A549 treated with RU486 at 1 μM for 4 hours (cell line): Measurements from ENCODE around the gene NUDT22. TPM values are rescaled to one million over a fixed set of nuclear protein-coding genes. Genes with fewer than 3 reads are reported as not detected.

ENCODE experiments used
- total RNA-seq: library from RNA; stranded (reverse); fragments of 200-300 nt; extraction: Qiagen RNA extraction; gene quantifications from 5 replicates; pipeline ENCODE4 v1.2.3, GENCODE V29; 2022; ENCODE audit warnings: low read depth

Gene NUDT22
- total RNA-seq, result 29.7 to 43.8 TPM (median 32.1 TPM) in 5 replicates

DNA sequence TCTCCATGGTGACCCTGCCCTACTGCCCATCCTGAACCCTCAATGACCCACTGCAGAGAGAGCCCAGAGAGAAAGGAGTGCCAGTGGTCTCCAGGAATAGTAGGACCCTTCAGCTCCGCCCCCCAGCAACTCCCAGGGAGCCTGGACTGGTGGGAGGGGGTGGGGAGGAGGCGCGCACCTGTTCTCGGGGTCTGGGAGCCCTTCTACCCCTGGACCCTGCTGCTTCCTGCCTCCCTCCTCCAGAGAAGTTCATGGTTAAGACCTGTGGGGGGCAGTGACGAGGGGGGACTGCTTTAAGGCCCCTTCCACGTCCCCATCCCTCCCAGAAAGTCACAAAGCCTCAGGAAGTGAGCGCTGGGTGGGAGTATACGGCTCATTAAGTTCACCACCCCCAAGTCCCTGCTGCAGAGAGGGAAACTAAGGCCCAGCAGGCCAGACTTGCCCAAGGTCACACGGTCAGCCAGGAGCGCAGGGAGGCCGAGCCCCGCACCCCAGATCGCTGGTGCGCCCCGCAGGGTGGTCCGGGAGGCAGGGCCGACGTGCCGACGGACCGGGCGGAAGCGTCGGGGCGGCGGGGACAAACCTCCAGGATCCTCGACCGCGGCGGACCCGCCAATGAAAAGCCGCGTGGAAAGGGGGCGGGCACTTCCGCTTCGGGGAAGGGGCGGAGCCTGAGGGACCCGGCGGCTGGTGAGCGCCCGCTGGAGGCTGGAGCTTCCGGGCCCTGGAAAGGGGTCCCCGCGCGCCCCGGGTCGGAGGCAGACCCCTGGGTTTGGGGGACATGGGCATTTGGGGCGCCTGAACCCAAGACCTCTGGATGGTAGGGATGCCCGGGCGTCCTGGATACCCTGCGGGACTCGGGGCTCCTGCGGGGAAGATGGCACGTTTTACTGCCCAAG lies at the start of gene NUDT22, which contains the start of gene TRPT1:
NUDT22 (plus strand) TSS at position 667 of the 899 bp plus-strand sequence. CDS start 379 bp downstream, outside the sequence.
TRPT1 (minus strand) TSS at position 579 of the 899 bp plus-strand sequence; CDS start at position 253, 326 bp downstream.

GRCh38 chr11:64185693-64186491 lies 40.2 kb upstream of the NUDT22 start, which contains the start of gene STIP1:
TSS of gene STIP1 (plus strand) at chr11:64186171. CDS start at chr11:64186262, 91 bp downstream.

GRCh38 chr11:64206457-64207255 lies 19.4 kb upstream of the NUDT22 start, which contains the start of gene FERMT3:
TSS of gene FERMT3 (plus strand) at chr11:64206721. CDS start at chr11:64207365, 644 bp downstream.

DNA sequence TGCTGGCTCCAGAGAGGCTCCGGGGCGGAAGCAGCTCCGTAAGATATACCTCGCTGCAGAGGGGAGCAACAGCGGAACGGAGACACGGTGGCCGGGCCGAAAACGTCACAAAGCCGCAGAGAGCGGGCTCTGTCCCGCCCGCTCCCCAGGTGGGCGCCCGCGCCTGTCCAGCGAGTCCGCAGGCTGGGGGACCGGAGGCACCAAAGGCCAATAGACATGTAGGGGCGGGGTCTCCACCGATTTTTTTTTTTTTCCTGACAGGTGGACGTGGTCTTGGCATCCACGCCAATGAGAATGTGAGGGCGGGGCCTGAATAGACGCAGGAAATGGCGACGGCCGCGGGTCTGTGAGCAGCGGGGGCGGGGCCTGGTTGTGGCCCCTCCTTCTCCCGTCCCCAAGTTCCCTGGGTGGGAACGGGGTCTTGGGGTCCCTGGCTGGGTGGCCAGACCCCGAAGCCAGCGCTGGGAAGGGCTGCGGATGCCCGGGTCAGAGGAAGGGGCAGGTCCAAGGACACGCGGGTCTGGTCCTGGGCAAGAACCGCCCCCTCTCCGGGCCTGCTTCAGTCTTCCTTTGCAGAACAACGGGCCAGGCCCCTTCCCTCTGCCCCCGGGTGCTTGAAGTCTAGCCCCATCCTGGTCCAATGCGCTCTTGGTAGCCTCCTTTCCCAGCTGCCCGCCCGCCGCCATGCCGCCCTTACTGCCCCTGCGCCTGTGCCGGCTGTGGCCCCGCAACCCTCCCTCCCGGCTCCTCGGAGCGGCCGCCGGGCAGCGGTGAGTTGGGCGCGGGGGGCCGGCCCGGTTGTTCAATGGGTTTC lies 4.3 kb downstream of the NUDT22 start, which contains the start of gene DNAJC4:
DNAJC4 (plus strand) TSS at position 378 of the 814 bp plus-strand sequence; CDS start at position 685, 307 bp downstream.

GRCh38 chr11:64233913-64234586 lies 8.0 kb downstream of the NUDT22 start, which contains the start of gene VEGFB:
TSS of gene VEGFB (plus strand) at chr11:64234584. CDS start at chr11:64234834, 250 bp downstream.

GRCh38 chr11:64240435-64241240 lies 14.6 kb downstream of the NUDT22 start, which contains the start of gene FKBP2:
TSS of gene FKBP2 (plus strand) at chr11:64241095. CDS start at chr11:64242388, 1,293 bp downstream.

GRCh38 chr11:64246871-64247728 lies 21.0 kb downstream of the NUDT22 start, which contains the start of gene PPP1R14B:
TSS of gene PPP1R14B (minus strand) at chr11:64246943. CDS start at chr11:64246673, 270 bp downstream.

GRCh38 chr11:64251016-64251752 lies 25.1 kb downstream of the NUDT22 start, which contains the start of gene PLCB3:
TSS of gene PLCB3 (plus strand) at chr11:64251530. CDS start at chr11:64251650, 120 bp downstream.

Other genes starting within 250 kb of the NUDT22 start
- gene OTUB1, start 239.8 kb upstream of the NUDT22 start, total RNA-seq, result 106 to 132 TPM (median 127 TPM) in 5 replicates
- gene FLRT1, start 190.3 kb upstream of the NUDT22 start, total RNA-seq, result 0.05 to 0.07 TPM (median 0.06 TPM) in 3 of 5 replicates, not detected in the others
- 8.8 to 17.0 TPM (median 12.8 TPM) in 5 replicates for gene MACROD1, start 60.2 kb upstream of the NUDT22 start, total RNA-seq
- 234 to 268 TPM (median 258 TPM) in 5 replicates for gene STIP1, start 40.1 kb upstream of the NUDT22 start, total RNA-seq
- gene FERMT3, start 19.6 kb upstream of the NUDT22 start, total RNA-seq, result 1.0 to 3.1 TPM (median 1.7 TPM) in 5 replicates
- gene TRPT1, start 88 bp upstream of the NUDT22 start, total RNA-seq, result 16.8 to 27.5 TPM (median 24.3 TPM) in 5 replicates
- 15.4 to 22.6 TPM (median 19.5 TPM) in 5 replicates for gene DNAJC4, start 4.3 kb downstream of the NUDT22 start, total RNA-seq
- 35.4 to 59.8 TPM (median 51.1 TPM) in 5 replicates for gene VEGFB, start 8.3 kb downstream of the NUDT22 start, total RNA-seq
- gene FKBP2, start 14.8 kb downstream of the NUDT22 start, total RNA-seq, result 128 to 139 TPM (median 132 TPM) in 5 replicates
- 237 to 395 TPM (median 394 TPM) in 5 replicates for gene PPP1R14B, start 20.7 kb downstream of the NUDT22 start, total RNA-seq
- gene PLCB3, start 25.3 kb downstream of the NUDT22 start, total RNA-seq, result 14.4 to 21.5 TPM (median 18.8 TPM) in 5 replicates
- gene BAD, start 58.4 kb downstream of the NUDT22 start, total RNA-seq, result 78.0 to 107 TPM (median 94.9 TPM) in 5 replicates
- 28.5 to 53.9 TPM (median 46.0 TPM) in 5 replicates for gene GPR137, start 59.6 kb downstream of the NUDT22 start, total RNA-seq
- 0.21 TPM in 1 of 5 replicates, not detected in the others for gene KCNK4, start 65.0 kb downstream of the NUDT22 start, total RNA-seq
- gene CATSPERZ, start 74.1 kb downstream of the NUDT22 start, total RNA-seq, result 2.4 to 2.8 TPM (median 2.7 TPM) in 5 replicates
- 40.8 to 70.7 TPM (median 67.3 TPM) in 5 replicates for gene ESRRA, start 79.2 kb downstream of the NUDT22 start, total RNA-seq
- 402 to 483 TPM (median 442 TPM) in 5 replicates for gene TRMT112, start 91.3 kb downstream of the NUDT22 start, total RNA-seq
- 376 to 487 TPM (median 476 TPM) in 5 replicates for gene PRDX5, start 91.8 kb downstream of the NUDT22 start, total RNA-seq
- gene CCDC88B, start 113.9 kb downstream of the NUDT22 start, total RNA-seq, result 9.8 to 13.4 TPM (median 12.1 TPM) in 5 replicates
- gene RPS6KA4, start 132.9 kb downstream of the NUDT22 start, total RNA-seq, result 53.6 to 72.2 TPM (median 60.9 TPM) in 5 replicates